T-helper 2 cell (primary cell): ENCODE results near the gene MSLN.

Source experiments
- DNase-seq, 5 experiments: peaks; one replicate each; pipeline versions ENCODE4 v3.0.0 to v3.0.0-alpha.2; 2012 to 2022

The MSLN gene

GRCh38 chr16:723695-724094 lies 36.8 kb upstream of the MSLN start:
- no peak for DNase-seq

- DNase-seq: no peak
Measured at GRCh38 chr16:724188-725040, 36.1 kb upstream of the MSLN start.

GRCh38 chr16:725041-725376 lies 35.5 kb upstream of the MSLN start:
- no peak for DNase-seq

- no peak for DNase-seq
Measured at GRCh38 chr16:725463-726187, 34.9 kb upstream of the MSLN start.

GRCh38 chr16:726188-726437 lies 34.4 kb upstream of the MSLN start:
- no peak for DNase-seq

GRCh38 chr16:726438-727290 lies 33.9 kb upstream of the MSLN start, which contains the start of the genes CCDC78 and HAGHL:
Gene CCDC78, minus strand, starts transcription at chr16:726443. Its CDS starts 76 bp downstream, at chr16:726367.
Gene HAGHL, plus strand, starts transcription at chr16:727106. Its CDS starts 404 bp downstream, at chr16:727510.
- peak in 4 of 5 experiments; percentile 39 to 64 (median 52) for DNase-seq

- DNase-seq: peak in 1 of 5 experiments; percentile 37
Measured at GRCh38 chr16:727291-727977, 33.1 kb upstream of the MSLN start.

- peak in 4 of 5 experiments; percentile 33 to 78 (median 66) for DNase-seq
Measured at GRCh38 chr16:728131-728889, 32.2 kb upstream of the MSLN start.

GRCh38 chr16:728890-729744 lies 31.4 kb upstream of the MSLN start:
- no peak for DNase-seq

GRCh38 chr16:729768-730665 lies 30.5 kb upstream of the MSLN start:
- no peak for DNase-seq

- no peak for DNase-seq
Measured at GRCh38 chr16:730666-731509, 29.6 kb upstream of the MSLN start.

GRCh38 chr16:732332-732731 lies 28.2 kb upstream of the MSLN start:
- DNase-seq: no peak

- DNase-seq: no peak
Measured at GRCh38 chr16:732936-733335, 27.6 kb upstream of the MSLN start.

GRCh38 chr16:733382-734207 lies 26.9 kb upstream of the MSLN start:
- DNase-seq: no peak

GRCh38 chr16:734208-734980 lies 26.1 kb upstream of the MSLN start:
- DNase-seq: no peak

- DNase-seq: no peak
Measured at GRCh38 chr16:734981-735881, 25.3 kb upstream of the MSLN start.
